Epithelial cell of prostate (primary cell): ENCODE results near the gene CARD9.
"Not testable (repeated sequence)": the region's sequence is repeated elsewhere in the genome, so short reads cannot be mapped to it uniquely, and the experiment has no call there.

Experiments used
- DNase-seq: peaks from one replicate; pipeline ENCODE4 v3.0.0-alpha.2; 2011; ENCODE audit warnings: low read depth, low spot score
- H3K27ac ChIP-seq: fragments of 450-650 bp; 2 replicates; pipeline ENCODE4 v1.5.1; 2017; ENCODE audit warnings: mild to moderate bottlenecking

Gene CARD9

GRCh38 chr9:136352682-136353081, 20.8 kb downstream of the CARD9 start:
- DNase-seq = no peak
- no peak overlapping the region for H3K27ac ChIP-seq

- not testable (repeated sequence) for H3K27ac ChIP-seq, DNase-seq
Observed at GRCh38 chr9:136351868-136352267, 21.6 kb downstream of the CARD9 start.

GRCh38 chr9:136351252-136351800, 22.1 kb downstream of the CARD9 start:
- no peak overlapping the region for H3K27ac ChIP-seq
- DNase-seq = no peak

- no peak overlapping the region for H3K27ac ChIP-seq
- DNase-seq = no peak
Observed at GRCh38 chr9:136349546-136349945, 23.9 kb downstream of the CARD9 start.

- DNase-seq = no peak
- H3K27ac ChIP-seq = no peak overlapping the region
Observed at GRCh38 chr9:136348691-136349090, 24.8 kb downstream of the CARD9 start.

- DNase-seq = no peak
- no peak overlapping the region for H3K27ac ChIP-seq
Observed at GRCh38 chr9:136347472-136348256, 25.8 kb downstream of the CARD9 start.

GRCh38 chr9:136346927-136347465, 26.5 kb downstream of the CARD9 start:
- no peak overlapping the region for H3K27ac ChIP-seq

GRCh38 chr9:136346157-136346481, 27.4 kb downstream of the CARD9 start:
- no peak overlapping the region for H3K27ac ChIP-seq
- no peak for DNase-seq

More at GRCh38 chr9:136346927-136347465, 26.5 kb downstream of the CARD9 start:
- DNase-seq = no peak

GRCh38 chr9:136345281-136346156, 27.9 kb downstream of the CARD9 start:
- no peak overlapping the region for H3K27ac ChIP-seq
- DNase-seq = no peak

- no peak overlapping the region for H3K27ac ChIP-seq
Observed at GRCh38 chr9:136344544-136345280, 28.8 kb downstream of the CARD9 start.

GRCh38 chr9:136343884-136344269, 29.6 kb downstream of the CARD9 start:
- no peak for DNase-seq
- no peak overlapping the region for H3K27ac ChIP-seq

More at GRCh38 chr9:136344544-136345280, 28.8 kb downstream of the CARD9 start:
- DNase-seq = no peak

GRCh38 chr9:136343121-136343883, 30.2 kb downstream of the CARD9 start:
- no peak for DNase-seq
- no peak overlapping the region for H3K27ac ChIP-seq

- H3K27ac ChIP-seq = no peak overlapping the region
- DNase-seq = no peak
Observed at GRCh38 chr9:136342181-136343120, 31.0 kb downstream of the CARD9 start.

- no peak overlapping the region for H3K27ac ChIP-seq
- no peak for DNase-seq
Observed at GRCh38 chr9:136341769-136342168, 31.7 kb downstream of the CARD9 start.

GRCh38 chr9:136341042-136341655, 32.3 kb downstream of the CARD9 start:
- no peak overlapping the region for H3K27ac ChIP-seq

GRCh38 chr9:136340356-136341041, 33.0 kb downstream of the CARD9 start:
- no peak for DNase-seq
- no peak overlapping the region for H3K27ac ChIP-seq

More at GRCh38 chr9:136341042-136341655, 32.3 kb downstream of the CARD9 start:
- no peak for DNase-seq

GRCh38 chr9:136339958-136340310, 33.5 kb downstream of the CARD9 start:
- H3K27ac ChIP-seq = no peak overlapping the region
- no peak for DNase-seq
